ENCODE results near the gene RIMBP2.

DNA sequence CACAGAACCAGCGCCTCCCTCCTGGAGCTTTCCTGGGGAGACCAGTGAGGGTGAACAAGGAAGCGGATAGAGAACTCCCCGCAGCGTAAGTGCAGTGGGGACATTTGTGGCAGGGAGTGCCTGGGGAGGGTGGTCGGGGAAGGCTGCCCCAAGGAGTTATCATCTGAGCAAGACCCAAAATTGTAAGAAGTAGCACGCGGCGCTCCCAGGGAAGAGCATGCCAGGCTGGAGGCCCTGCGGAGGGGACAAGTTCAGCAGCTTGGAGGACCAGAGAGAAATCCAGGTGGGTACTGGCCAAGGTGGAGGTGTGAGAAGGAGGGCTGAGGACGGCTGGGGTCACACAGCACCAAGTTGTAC, 46.2 kb upstream of the RIMBP2 start:
- TF ChIP-seq GATA3 (IDR thresholded peaks at IDR 0.05; ENCODE audit: low read depth, low read length): no peak
- no peak for TF ChIP-seq GATA2 (IDR thresholded peaks at IDR 0.05; ENCODE audit: low read depth, low read length)

All from SH-SY5Y (cell line).